Inflammatory macrophage treated with lipopolysaccharide for 1 hour (primary cell): ENCODE measurements around the gene SHB.

Source experiments
- DNase-seq, 2 donors: peaks; one replicate each; pipeline ENCODE4 v3.0.0-alpha.2; 2020 to 2022

Gene SHB

GRCh38 chr9:37947977-37948376, 121.0 kb downstream of the SHB start:
- peak; percentile 49 to 89 for DNase-seq

DNA sequence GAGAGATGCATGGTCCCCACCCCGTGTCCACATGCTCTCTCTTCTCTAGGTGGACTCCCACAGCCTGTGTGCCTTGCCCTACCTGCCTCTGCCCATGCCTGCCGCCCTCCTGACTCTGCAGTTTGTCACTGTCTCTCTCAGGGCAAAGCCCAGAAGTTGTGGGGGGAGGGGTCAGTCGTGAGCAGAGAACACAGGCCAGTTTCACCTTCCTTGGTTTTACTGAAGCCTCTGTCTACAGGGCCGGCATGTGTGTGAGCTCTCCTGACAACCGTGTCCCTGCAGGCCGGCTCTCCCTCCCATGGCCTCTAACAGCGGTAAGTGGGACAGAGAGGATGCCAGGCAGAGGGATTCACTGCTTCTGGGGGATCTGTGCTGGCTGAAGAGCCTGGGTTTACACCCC, 121.6 kb downstream of the SHB start:
- no peak for DNase-seq

DNA sequence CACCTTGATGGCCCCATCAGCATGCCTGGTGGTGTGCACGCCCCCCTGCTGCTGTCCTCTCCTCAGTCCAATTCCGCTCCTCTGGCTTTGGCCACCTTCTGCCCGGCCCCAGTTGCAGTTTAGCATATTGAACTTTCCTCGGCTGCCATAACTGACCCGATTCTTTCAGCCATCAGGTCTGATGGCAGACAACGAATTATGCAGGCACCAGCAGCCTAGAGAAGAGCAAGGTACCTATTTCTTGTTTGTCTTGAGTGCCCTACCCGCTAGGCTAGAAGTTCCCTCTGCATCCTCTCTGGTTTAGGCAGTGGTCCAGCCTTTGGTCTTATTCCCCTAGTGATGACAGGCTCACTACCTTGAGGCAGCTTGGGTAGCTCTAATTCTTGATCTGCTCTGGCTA, 122.1 kb downstream of the SHB start:
- no peak for DNase-seq

- no peak for DNase-seq
Observed at GRCh38 chr9:37946041-37946440, 123.0 kb downstream of the SHB start.

DNA sequence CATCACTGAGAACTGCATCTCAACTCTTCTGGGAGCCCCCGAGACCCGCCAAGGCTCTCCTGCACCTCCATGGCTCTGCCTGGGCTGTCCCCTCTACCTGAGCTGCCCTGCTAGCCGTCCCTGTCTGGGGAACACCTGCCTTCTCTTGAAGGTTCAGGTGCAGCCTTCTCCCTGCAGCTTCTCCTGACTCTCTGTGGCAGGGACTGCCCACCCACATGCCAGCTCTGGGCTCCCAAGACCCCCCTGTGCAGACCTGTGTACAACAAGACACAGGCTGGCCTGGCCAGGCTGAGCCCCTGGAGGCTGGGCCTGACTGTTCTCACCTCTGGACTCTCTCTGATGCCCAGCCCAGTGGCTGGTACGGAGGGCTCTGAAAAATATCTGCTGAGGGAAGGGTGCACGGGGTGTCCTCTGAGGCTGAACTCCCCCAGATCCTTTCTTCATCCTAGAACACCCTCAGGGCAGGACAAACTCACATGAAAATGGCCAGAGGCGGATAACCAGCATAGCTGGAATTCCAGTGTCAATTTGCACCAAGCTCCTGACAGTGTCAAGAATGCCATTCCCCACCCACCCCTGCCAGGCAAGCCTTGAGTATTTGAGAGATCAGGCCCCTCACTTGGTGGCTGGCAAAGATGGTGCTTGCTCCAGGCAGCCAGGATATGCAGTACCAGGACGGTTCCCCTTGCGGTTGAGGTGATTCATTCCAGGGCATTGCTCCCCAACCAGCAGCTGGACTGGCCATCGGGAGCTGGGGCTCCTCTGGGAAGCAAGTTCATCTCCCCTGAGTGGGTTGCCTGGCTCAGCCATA, 124.2 kb downstream of the SHB start:
- DNase-seq = no peak

DNA sequence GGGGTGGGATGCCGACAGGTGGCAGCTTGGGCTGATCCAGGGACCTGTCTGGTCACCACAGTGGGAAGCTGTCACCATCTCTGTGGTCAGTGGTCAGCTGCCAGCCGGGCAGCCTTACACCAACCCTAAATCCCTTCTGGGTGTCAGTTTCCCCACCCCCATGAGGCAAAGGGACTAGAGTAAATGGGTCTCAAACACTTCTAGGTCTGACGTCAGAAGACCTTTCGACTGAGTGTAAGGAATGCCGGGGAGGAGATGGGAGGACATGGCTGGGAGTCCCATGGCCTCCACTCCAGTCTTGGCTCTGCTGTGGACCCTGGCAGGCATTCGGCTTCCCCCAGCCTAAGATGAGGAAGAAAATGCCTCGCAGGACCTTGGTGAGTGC, 124.8 kb downstream of the SHB start:
- no peak for DNase-seq

- DNase-seq = no peak
Observed at GRCh38 chr9:37943345-37944265, 125.4 kb downstream of the SHB start.

DNA sequence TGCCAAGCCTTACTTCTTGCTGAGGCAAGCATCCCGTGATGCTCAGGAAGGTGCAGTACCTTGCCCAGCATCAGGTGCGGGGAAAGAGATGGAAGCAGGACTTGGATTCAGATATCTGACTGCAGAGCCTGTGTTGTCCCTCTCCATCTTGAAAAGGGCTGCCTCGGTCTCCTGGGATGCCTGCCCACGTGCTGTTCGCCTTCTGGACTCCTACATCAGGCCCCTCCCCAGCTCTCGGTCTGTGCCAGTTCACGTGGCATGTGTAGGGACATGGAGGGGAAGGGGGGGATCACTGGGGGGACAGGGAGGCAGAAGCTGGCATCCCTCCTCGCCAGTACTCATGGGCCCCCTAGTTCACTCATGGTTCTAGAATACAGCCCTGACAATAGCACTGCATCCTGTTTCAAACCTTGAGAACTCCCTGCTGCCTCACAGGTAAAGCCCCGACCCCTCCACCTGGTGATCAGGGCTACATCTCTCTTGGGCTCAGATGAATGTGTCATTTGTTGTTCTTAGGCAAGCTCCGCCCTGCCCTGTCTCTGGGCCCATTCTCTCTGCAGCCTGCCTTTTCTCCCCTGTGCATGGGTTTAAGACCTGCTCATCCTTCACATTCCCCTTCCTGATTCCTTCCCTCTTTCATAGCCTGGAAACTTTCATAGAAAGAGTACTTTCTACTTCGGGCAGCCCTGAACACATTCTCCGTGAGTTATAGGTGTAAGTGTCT, 126.2 kb downstream of the SHB start:
- DNase-seq = no peak

GRCh38 chr9:37941253-37941652, 127.8 kb downstream of the SHB start:
- DNase-seq = no peak

DNA sequence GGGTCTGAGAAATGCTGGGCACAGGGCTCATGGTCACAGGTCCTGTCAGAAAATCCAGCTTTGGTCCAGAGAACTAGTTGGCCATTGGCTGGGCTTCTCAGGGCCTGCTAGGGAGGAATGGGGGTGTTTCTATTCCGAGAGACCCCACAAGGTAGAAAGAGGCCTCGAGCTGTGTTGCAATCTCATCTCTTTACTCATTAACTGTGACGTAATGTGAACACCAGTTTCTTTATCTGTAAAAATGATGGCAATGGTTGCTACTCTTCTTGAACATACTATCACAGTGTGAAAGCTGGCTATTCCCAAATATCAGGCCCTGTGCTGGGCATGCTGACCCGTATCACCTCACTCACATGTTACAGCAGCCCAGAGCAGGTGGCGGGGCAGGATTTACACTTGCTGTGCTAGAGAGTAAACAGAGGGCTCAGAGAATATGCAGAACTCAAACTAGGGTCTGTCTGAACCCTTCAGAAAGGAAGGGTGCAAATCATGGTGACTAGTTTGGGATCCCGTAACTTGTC, 129.4 kb downstream of the SHB start:
- DNase-seq = no peak

GRCh38 chr9:37938121-37938891, 130.7 kb downstream of the SHB start:
- no peak for DNase-seq

- no peak for DNase-seq
Observed at GRCh38 chr9:37937366-37937765, 131.7 kb downstream of the SHB start.

DNA sequence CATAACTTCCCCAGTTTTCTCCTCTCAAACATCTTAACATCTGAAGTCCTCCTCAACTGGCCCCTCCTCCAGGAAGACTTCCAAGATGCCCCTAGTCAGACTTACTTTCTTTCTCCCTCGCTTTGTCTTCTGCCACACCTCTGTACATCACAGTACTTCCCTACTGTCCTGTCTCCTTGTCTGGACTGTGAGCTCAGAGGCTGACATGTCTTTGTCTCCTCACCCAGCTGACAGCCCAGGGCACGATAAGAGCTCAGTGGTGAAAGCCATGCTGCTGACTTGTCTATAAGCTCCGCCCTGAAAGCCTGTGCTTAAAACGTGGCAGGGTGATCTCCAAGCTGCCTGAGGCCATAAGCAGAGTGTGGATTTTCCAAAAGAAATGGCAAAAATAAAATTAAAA, 132.1 kb downstream of the SHB start:
- no peak for DNase-seq

DNA sequence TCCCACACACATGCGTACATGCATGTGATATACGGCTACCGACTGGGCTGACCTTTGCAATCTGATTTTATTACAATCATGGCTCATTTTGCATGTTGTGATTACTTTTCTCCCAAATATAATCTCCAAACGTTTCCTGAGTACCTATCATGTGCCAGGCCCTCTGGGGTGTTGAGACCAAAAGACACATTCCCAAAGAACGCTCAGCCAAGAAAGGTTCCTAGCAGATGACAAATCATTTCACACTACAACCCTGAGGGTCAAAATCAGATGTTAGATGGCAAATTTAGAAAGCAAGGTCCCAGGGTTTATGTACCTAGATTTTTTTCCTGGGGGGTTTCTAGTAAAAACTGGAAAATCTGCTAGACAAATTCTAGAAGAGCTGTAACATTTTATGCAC, 132.7 kb downstream of the SHB start:
- no peak for DNase-seq

DNA sequence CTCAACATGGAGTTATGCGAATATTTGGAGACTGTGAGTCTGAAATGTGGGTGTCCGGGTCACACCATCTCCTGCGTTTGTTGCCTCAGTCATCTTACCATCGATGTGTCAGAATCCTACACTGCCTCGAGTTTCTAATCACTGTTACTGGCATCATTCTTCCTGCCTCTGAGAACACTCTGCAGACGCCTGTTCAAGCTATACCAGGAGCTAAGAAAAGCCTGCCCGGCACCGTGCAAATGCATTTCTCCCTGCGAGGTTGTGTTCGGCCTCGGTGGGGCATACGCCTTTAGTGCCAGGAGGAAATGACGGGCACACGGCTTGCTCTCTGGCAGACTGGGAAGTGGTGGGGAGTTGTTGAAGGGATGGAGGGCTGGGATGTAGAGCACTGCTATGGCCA, 133.9 kb downstream of the SHB start:
- DNase-seq = no peak

DNA sequence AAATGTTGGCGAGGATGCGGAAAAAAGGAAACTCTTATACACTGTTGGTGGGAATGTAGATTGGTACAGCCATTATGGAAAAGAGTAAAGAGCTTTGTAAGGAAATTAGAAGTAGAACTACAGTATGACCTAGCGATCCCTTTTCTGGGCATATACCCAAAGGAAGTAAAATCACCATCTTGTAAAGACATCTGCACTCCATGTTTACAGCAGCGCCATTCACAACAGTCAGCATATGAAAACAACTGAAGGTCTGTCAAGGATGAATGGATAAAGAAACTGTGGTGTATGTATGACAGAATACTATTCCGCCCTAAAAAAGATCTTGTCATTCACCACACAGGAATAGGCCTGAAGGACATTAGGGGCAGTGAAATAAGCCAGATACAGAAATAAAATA, 137.4 kb downstream of the SHB start:
- no peak for DNase-seq

DNA sequence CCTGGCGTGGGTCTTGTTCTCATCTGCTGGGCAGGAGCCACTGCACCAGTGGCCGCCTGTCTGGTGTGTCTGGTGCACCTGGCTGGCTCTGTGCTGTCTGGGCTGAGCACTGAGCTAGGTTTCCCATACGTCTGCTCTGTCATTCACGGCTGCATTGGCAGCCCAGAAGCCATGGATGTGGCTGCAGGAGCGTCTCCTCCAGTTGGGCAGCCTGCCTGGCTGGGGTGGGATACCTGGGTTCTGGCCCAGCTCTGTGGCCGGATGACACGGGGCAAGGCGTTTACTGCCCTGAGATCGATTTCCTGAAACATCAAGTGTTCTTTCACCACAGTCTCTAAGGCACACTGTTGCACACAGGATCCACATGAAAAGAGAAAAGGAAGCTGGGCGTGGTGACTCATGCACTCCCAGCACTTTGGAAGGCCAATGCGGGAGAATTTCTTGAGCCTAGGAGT, 139.6 kb downstream of the SHB start:
- peak; percentile 65 to 74 for DNase-seq

DNA sequence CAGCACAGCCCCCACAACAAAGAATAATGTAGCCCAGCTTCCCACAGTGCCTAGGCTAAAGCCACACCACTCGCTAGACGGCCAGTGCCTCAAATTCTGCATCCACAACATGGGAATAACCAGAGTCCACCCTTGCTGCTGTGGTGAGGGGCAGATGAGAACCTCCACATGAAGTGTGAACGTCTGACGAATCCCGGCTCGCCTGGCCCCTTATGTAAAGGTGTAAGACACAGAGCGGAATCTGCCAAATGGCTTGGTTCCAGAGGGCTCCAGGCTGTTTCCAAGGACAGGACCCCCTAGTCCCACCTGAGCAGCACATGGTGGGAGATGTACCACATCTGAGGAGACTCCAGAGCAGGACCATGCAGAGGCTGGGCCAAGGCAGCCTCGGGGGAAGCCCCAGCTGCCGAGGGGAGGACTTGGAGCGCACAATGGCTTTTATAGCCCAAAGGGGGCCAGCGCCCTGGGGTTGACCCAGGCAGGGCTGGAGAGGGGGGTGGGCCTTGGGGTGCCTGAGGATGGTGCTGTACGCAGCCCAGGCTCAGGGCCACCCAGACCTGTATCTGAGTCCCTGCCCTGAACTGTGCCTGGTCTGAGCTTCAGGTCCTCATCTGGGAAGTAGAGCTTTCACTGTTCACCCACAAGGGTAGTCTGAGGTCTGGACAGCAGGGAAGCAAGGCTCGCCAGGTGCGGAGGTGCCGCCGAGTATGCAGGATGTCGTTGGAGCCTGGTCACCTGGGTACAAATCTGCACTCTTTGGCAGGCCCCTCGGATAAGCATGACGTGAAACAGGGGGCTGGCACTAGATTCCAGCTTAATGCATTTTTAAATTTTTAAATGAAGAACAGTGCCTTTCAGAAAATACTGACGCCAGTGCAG, 140.2 kb downstream of the SHB start:
- DNase-seq = no peak

DNA sequence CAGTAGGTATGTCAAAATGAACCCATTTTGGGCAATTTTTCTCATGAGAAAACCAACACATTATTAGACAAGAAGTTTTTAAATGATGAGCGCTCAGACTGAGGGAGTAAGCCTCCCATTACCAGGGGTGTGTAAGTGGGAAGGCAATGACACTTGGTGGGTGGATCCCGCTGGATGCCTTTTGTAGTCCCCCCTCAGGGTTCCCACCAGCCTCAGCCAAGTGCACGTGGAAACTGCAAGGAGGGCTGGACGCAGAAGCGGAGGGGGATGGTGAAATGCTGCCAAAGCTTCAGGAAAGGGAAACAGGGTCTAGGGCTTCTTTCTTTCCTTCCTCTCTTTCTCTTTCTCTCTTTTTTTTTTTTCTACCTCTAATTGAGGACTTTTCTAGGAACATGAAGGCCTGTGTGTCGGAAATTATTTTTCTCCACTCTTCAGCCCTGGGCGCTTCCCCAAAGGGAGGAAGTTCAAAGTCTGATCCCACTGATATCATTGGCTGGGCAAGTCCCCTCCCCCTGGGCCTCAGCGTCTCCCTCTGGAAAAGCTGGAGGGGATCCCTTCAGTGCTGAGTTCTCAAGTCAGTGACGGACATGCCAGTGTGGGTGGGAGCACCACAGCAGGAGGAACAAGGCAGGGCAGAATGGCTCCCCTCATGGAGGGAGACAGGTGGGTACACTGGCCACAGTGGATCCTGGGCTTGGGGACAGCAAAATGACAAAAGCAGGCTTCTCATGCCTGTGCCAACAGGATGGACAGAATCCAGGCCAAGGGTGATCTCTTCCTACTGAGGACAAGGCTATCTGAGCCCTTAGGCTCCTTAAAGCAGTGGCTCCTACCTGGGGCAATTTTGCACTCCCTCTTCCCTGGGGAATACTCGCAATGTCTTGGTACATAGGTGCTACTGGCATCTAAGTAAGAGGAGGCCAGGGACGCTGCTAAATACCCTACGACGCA, 141.2 kb downstream of the SHB start:
- DNase-seq = no peak

- no peak for DNase-seq
Observed at GRCh38 chr9:37927132-37927531, 141.9 kb downstream of the SHB start.
